Liver (tissue), 9 donors: ENCODE data around the gene WDR86. TPM values are rescaled to one million over a fixed set of nuclear protein-coding genes. Genes with fewer than 3 reads are reported as not detected.

ENCODE experiments used
- DNase-seq: peaks from one replicate; pipeline ENCODE4 v3.0.0-alpha.2; 2017; ENCODE audit warnings: low spot score
- H3K27ac ChIP-seq, 2 donors: one replicate each; pipeline ENCODE4 v1.7.0; 2013; ENCODE audit warnings: inconsistent platforms in 2 of 2, low read length in 2 of 2, control low read depth in 1 of 2, low read depth in 1 of 2, mild to moderate bottlenecking in 1 of 2
- H3K27me3 ChIP-seq, 4 donors: one replicate each; pipeline versions ENCODE4 v1.6.1 to v1.7.0; 2013; ENCODE audit warnings: low read length in 3 of 4, inconsistent platforms in 1 of 4, mild to moderate bottlenecking in 1 of 4, moderate library complexity in 1 of 4; ENCODE audit not compliant: control insufficient read depth in 4 of 4, insufficient read depth in 4 of 4
- H3K36me3 ChIP-seq, 4 donors: one replicate each; pipeline versions ENCODE4 v1.6.1 to v1.7.0; 2013; ENCODE audit warnings: low read length in 3 of 4, mild to moderate bottlenecking in 3 of 4, low read depth in 1 of 4, moderate library complexity in 1 of 4; ENCODE audit not compliant: control insufficient read depth in 4 of 4, insufficient read depth in 3 of 4
- H3K4me1 ChIP-seq, 4 donors: one replicate each; pipeline versions ENCODE4 v1.6.1 to v1.7.0; 2013; ENCODE audit warnings: low read length in 3 of 4, mild to moderate bottlenecking in 3 of 4, moderate library complexity in 1 of 4; ENCODE audit not compliant: control insufficient read depth in 4 of 4, insufficient read depth in 4 of 4
- H3K4me3 ChIP-seq, 3 donors: one replicate each; pipeline versions ENCODE4 v1.6.1 to v1.7.0; 2013; ENCODE audit warnings: low read length in 3 of 3, control low read depth in 1 of 3, low read depth in 1 of 3, mild to moderate bottlenecking in 1 of 3
- H3K9ac ChIP-seq, 2 donors: one replicate each; pipeline ENCODE4 v1.7.0; 2013; ENCODE audit warnings: low read length in 2 of 2, mild to moderate bottlenecking in 2 of 2, moderate library complexity in 2 of 2, control low read depth in 1 of 2, low read depth in 1 of 2
- H3K9me3 ChIP-seq, 4 donors: one replicate each; pipeline versions ENCODE4 v1.6.1 to v1.7.0; 2013; ENCODE audit warnings: low read length in 3 of 4; ENCODE audit not compliant: control insufficient read depth in 4 of 4
- CTCF ChIP-seq: fragments of 150-350 bp; IDR thresholded peaks from 2 replicates; pipeline ENCODE4 v1.5.1; 2017; ENCODE audit warnings: improper control_type of control experiment, low read depth, low read length; ENCODE audit not compliant: missing input control
- EGR1 ChIP-seq, 2 donors: IDR thresholded peaks; 2 replicates each; pipeline ENCODE4 v1.6.1; 2016 to 2018; ENCODE audit warnings: antibody characterized with exemption in 2 of 2, low read depth in 2 of 2
- FOXA1 ChIP-seq: IDR thresholded peaks from 2 replicates; pipeline ENCODE4 v1.6.1; 2016; ENCODE audit warnings: antibody characterized with exemption
- FOXA2 ChIP-seq: IDR thresholded peaks from 2 replicates; pipeline ENCODE4 v1.6.1; 2016; ENCODE audit warnings: antibody characterized with exemption
- GABPA ChIP-seq, 2 donors: IDR thresholded peaks in 1 of 2; conservative IDR thresholded peaks in 1 of 2; 2 replicates each; pipeline ENCODE4 v1.6.1; 2016; ENCODE audit warnings: antibody characterized with exemption in 2 of 2, mild to moderate bottlenecking in 1 of 2, moderate library complexity in 1 of 2
- HNF4A ChIP-seq, 2 donors: conservative IDR thresholded peaks; 2 replicates each; pipeline ENCODE4 v1.6.1; 2016; ENCODE audit warnings: antibody characterized with exemption in 2 of 2, mild to moderate bottlenecking in 2 of 2
- HNF4G ChIP-seq: IDR thresholded peaks from 2 replicates; pipeline ENCODE4 v1.6.1; 2016; ENCODE audit warnings: antibody characterized with exemption
- JUND ChIP-seq, 2 donors: IDR thresholded peaks; 2 replicates each; pipeline ENCODE4 v1.6.1; 2016; ENCODE audit warnings: antibody characterized with exemption in 2 of 2
- NR2F2 ChIP-seq: IDR thresholded peaks from 2 replicates; pipeline ENCODE4 v1.6.1; 2016; ENCODE audit warnings: antibody characterized with exemption
- RAD21 ChIP-seq, 2 donors: IDR thresholded peaks; 2 replicates each; pipeline ENCODE4 v1.6.1; 2016; ENCODE audit warnings: antibody characterized with exemption in 2 of 2, mild to moderate bottlenecking in 2 of 2
- REST ChIP-seq: IDR thresholded peaks from 2 replicates; pipeline ENCODE4 v1.6.1; 2016; ENCODE audit warnings: antibody characterized with exemption, mild to moderate bottlenecking
- RXRA ChIP-seq, 2 donors: IDR thresholded peaks; 2 replicates each; pipeline ENCODE4 v1.6.1; 2017 to 2018; ENCODE audit warnings: antibody characterized with exemption in 2 of 2, mild to moderate bottlenecking in 1 of 2
- SP1 ChIP-seq: IDR thresholded peaks from 2 replicates; pipeline ENCODE4 v1.6.1; 2018; ENCODE audit warnings: antibody characterized with exemption, mild to moderate bottlenecking
- TAF1 ChIP-seq: conservative IDR thresholded peaks from 2 replicates; pipeline ENCODE4 v1.6.1; 2016; ENCODE audit warnings: antibody characterized with exemption, mild to moderate bottlenecking
- YY1 ChIP-seq: IDR thresholded peaks from 2 replicates; pipeline ENCODE4 v1.6.1; 2016; ENCODE audit warnings: antibody characterized with exemption, mild to moderate bottlenecking
- WGBS: extraction: QIAGEN DNeasy Blood & Tissue Kit; methylation state at CpG from one replicate; pipeline ENCODE4 v1.1.7; 2013; 5-methylcytosine and 5-hydroxymethylcytosine counted together
- polyA plus RNA-seq, 2 donors: library from polyadenylated mRNA; stranded (reverse) in 1 of 2; unstranded in 1 of 2; fragments of 200-250 nt in 1 of 2; fragments of >200 nt in 1 of 2; fragmentation: Nextera tagmentation in 1 of 2; extraction: Ambion mirVana in 1 of 2; gene quantifications; one replicate each; pipeline versions ENCODE4 v1.2.1 to v1.2.3, GENCODE V29; 2013 to 2015
- total RNA-seq, 2 donors: library from RNA; depleted of rRNA; stranded (reverse); fragments of >200 nt; gene quantifications; one replicate each; pipeline ENCODE4 v1.2.3, GENCODE V29; 2014
- TF ChIP-seq, protein P1 (sequence below): IDR thresholded peaks from 2 replicates; pipeline ENCODE4 v1.6.1; 2016; ENCODE audit warnings: antibody characterized with exemption
- TF ChIP-seq, protein P2 (sequence below): IDR thresholded peaks from 2 replicates; pipeline ENCODE4 v1.6.1; 2016; ENCODE audit warnings: antibody characterized with exemption
- TF ChIP-seq, protein P3 (sequence below): IDR thresholded peaks from 2 replicates; pipeline ENCODE4 v1.6.1; 2016; ENCODE audit warnings: antibody characterized with exemption
- donor health status: healthy.
- donor health status: healthy.
- donor health status: healthy.
- donor health status: healthy.
- donor health status: healthy.

WDR86 gene
- total and polyA plus RNA-seq, 4 donors = 0.35 to 4.9 (median 0.77) TPM

GRCh38 chr7:151396328-151396970, 13.4 kb downstream of the WDR86 start:
- 90% methylated on average over 10 of the region's 10 CpGs for WGBS
- Histone ChIP-seq H3K4me1 (no peaks in the 10 kb centered on the region), H3K9ac (no peak overlapping the region), H3K27me3 (peaks cover 0 to 2% (median 0%) of the 10 kb centered on the region in 4 donors), H3K36me3 (no peaks in the 10 kb centered on the region), H3K27ac (no peak overlapping the region), H3K4me3 (no peak overlapping the region), H3K9me3 (no peaks in the 10 kb centered on the region)
- TF ChIP-seq FOXA2 = no peak
- no peak for TF ChIP-seq NR2F2
- TF ChIP-seq REST = no peak
- TF ChIP-seq, protein P1, sequence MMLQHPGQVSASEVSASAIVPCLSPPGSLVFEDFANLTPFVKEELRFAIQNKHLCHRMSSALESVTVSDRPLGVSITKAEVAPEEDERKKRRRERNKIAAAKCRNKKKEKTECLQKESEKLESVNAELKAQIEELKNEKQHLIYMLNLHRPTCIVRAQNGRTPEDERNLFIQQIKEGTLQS = no peak
- TF ChIP-seq JUND (IDR thresholded peaks at IDR 0.05) = no peak
- TF ChIP-seq GABPA (IDR thresholded peaks at IDR 0.05 in 1 of 2, conservative IDR thresholded peaks at IDR 0.05 in 1 of 2) = no peak
- no peak for TF ChIP-seq EGR1 (IDR thresholded peaks at IDR 0.05; ENCODE audit: low read depth in 2 of 2)
- no peak for TF ChIP-seq SP1
- TF ChIP-seq RXRA (IDR thresholded peaks at IDR 0.05) = no peak
- TF ChIP-seq, protein P2, sequence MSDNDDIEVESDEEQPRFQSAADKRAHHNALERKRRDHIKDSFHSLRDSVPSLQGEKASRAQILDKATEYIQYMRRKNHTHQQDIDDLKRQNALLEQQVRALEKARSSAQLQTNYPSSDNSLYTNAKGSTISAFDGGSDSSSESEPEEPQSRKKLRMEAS = no peak
- TF ChIP-seq HNF4G = no peak
- TF ChIP-seq RAD21 (IDR thresholded peaks at IDR 0.05) = no peak
- TF ChIP-seq FOXA1 = no peak
- TF ChIP-seq TAF1 = no peak
- TF ChIP-seq YY1 = no peak
- no peak for DNase-seq

DNA sequence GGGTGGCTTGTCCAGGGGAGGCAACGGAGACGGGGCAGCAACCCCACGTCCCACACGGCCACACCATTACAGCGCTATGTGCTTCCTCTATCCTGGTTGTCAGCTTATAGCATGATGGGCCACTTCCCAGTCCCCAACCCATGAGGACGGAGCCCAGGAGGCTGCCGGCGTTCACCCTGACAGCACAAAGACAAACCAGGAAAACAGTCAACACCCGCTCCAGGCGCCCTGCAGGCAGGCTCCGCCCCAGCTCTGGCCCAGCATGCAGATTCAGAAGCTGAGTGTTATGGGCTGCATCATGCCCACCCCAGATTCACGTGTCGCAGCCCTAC, 14.8 kb downstream of the WDR86 start:
- 83% methylated on average over 13 of the region's 13 CpGs for WGBS
- H3K27me3 ChIP-seq = peaks cover 0 to 2% (median 0%) of the 10 kb centered on the region in 4 donors
- H3K9ac ChIP-seq = no peak overlapping the region
- TF ChIP-seq YY1 = no peak
- no peak for TF ChIP-seq RAD21 (IDR thresholded peaks at IDR 0.05)
- no peak for TF ChIP-seq NR2F2
- no peak for TF ChIP-seq SP1
- TF ChIP-seq REST = no peak
- no peak for TF ChIP-seq RXRA (IDR thresholded peaks at IDR 0.05)
- TF ChIP-seq, protein P1 = no peak
- no peak for TF ChIP-seq GABPA (IDR thresholded peaks at IDR 0.05 in 1 of 2, conservative IDR thresholded peaks at IDR 0.05 in 1 of 2)
- TF ChIP-seq, protein P3, sequence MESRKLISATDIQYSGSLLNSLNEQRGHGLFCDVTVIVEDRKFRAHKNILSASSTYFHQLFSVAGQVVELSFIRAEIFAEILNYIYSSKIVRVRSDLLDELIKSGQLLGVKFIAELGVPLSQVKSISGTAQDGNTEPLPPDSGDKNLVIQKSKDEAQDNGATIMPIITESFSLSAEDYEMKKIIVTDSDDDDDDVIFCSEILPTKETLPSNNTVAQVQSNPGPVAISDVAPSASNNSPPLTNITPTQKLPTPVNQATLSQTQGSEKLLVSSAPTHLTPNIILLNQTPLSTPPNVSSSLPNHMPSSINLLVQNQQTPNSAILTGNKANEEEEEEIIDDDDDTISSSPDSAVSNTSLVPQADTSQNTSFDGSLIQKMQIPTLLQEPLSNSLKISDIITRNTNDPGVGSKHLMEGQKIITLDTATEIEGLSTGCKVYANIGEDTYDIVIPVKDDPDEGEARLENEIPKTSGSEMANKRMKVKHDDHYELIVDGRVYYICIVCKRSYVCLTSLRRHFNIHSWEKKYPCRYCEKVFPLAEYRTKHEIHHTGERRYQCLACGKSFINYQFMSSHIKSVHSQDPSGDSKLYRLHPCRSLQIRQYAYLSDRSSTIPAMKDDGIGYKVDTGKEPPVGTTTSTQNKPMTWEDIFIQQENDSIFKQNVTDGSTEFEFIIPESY = no peak
- TF ChIP-seq, protein P2 = no peak
- TF ChIP-seq FOXA2 = no peak
- TF ChIP-seq TAF1 = no peak
- TF ChIP-seq JUND (IDR thresholded peaks at IDR 0.05) = no peak
- TF ChIP-seq FOXA1 = no peak
- TF ChIP-seq HNF4G = no peak
- TF ChIP-seq EGR1 (IDR thresholded peaks at IDR 0.05; ENCODE audit: low read depth in 2 of 2) = no peak
- TF ChIP-seq HNF4A (conservative IDR thresholded peaks at IDR 0.05) = no peak
- TF ChIP-seq CTCF = no peak
- no peaks in the 10 kb centered on the region for H3K9me3 ChIP-seq
- no peak overlapping the region for H3K27ac ChIP-seq
- DNase-seq = no peak
- no peak overlapping the region for H3K4me3 ChIP-seq
- H3K36me3 ChIP-seq = no peaks in the 10 kb centered on the region
- no peaks in the 10 kb centered on the region for H3K4me1 ChIP-seq
